ENCODE measurements around the gene C11orf86.

DNA sequence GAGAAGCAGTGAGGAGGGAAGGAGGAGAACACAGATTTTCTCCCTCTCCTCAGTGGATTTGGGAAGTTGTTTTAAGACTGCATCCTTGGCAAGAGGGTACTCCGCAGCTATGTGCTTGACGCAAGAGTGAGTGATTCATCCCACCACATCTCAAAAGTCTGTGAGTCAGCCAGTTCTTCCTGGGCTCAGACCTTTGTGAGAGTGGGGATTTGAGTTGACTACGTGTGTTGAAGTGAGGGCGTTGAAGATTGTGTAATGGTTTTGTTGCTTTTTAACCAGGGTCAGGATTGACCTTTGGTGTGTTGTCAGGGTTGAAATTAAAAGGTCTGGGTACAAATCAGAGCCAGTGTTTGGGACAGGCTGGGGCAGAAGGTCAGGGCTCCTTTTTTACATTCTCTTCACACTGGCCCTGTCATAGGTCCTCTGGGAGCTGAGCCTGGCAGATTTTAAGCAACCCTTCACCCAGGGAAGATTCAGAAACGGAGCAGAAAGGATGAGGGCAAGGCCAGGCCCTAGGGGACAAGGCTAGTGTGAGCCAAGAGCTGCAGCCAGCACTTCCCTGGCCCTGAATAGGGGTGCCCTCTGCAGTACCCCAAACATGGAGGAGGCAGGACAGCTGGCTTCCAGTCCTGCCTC, 4.2 kb upstream of the C11orf86 start:
- TF ChIP-seq, protein P1, sequence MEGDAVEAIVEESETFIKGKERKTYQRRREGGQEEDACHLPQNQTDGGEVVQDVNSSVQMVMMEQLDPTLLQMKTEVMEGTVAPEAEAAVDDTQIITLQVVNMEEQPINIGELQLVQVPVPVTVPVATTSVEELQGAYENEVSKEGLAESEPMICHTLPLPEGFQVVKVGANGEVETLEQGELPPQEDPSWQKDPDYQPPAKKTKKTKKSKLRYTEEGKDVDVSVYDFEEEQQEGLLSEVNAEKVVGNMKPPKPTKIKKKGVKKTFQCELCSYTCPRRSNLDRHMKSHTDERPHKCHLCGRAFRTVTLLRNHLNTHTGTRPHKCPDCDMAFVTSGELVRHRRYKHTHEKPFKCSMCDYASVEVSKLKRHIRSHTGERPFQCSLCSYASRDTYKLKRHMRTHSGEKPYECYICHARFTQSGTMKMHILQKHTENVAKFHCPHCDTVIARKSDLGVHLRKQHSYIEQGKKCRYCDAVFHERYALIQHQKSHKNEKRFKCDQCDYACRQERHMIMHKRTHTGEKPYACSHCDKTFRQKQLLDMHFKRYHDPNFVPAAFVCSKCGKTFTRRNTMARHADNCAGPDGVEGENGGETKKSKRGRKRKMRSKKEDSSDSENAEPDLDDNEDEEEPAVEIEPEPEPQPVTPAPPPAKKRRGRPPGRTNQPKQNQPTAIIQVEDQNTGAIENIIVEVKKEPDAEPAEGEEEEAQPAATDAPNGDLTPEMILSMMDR (conservative IDR thresholded peaks at IDR 0.05; ENCODE audit: low read length) = no peak
- no peak for TF ChIP-seq EZH2phosphoT487 (IDR thresholded peaks at IDR 0.05; ENCODE audit: borderline replicate concordance)

All from Loucy (cell line).